ENCODE measurements around the gene CDH23. TPM values are rescaled to one million over a fixed set of nuclear protein-coding genes. Genes with fewer than 3 reads are reported as not detected.

CDH23 gene
- total and polyA plus RNA-seq, 9 of the 15 experiments (the other 6 are each of a cell fraction or from before 2014, with no cell fraction given), result 0.18 to 1.2 (median 0.47) TPM

- H3K4me2 ChIP-seq (ENCODE audit: insufficient read depth, low read length), result no peak overlapping the region
- intact Hi-C loops (cut with micrococcal nuclease), result no loop called here
- 32% methylated on average over 8 of the region's 8 CpGs for WGBS (ENCODE audit: insufficient coverage, low coverage, missing lambda C conversion rate)
These were observed 318.3 kb downstream of the CDH23 start for GRCh38 chr10:71715026-71715425.

GRCh38 chr10:71715860-71716259 is 319.1 kb downstream of the CDH23 start:
- ChIA-PET POLR2A (interaction anchor here (0.7 kb wide), 1 partner anchor 343 kb away, joined by 3 read pairs; no protein-coding TSS in a partner anchor), CTCF (ENCODE audit: low intra/inter-chr PET ratio) (no interaction called here)
- Histone ChIP-seq H4K20me1 (replicated peaks; ENCODE audit: control insufficient read depth, insufficient read depth, low read length) (no peaks in the 10 kb centered on the region), H3K9me1 (ENCODE audit: control insufficient read depth, insufficient read depth, low read length) (no peaks in the 10 kb centered on the region), H2AFZ (ENCODE audit: low read depth, low read length) (no peak overlapping the region), H3K79me2 (ENCODE audit: control insufficient read depth, insufficient read depth, low read length) (no peaks in the 10 kb centered on the region), H3K4me3 (no peak overlapping the region), H3K36me3 (ENCODE audit: control insufficient read depth, insufficient read depth, low read length) (no peaks in the 10 kb centered on the region), H3K27ac (ENCODE audit: extremely low read depth, low read depth, low read length) (no peak overlapping the region), H3K27me3 (ENCODE audit: control insufficient read depth in 2 of 2, insufficient read depth in 2 of 2, low read length in 2 of 2) (no peaks in the 10 kb centered on the region), H3K9ac (ENCODE audit: insufficient read depth in 1 of 2, low read depth in 2 of 2, low read length in 2 of 2) (0 out of 4 replicates have a peak overlapping the region, but pooled peaks of 1 of the 2 experiments have one; percentile 12), H3K9me3 (replicated peaks; ENCODE audit: control insufficient read depth, insufficient read depth, low read depth, low read length) (no peaks in the 10 kb centered on the region), H3K4me2 (ENCODE audit: insufficient read depth, low read length) (no peak overlapping the region), H3K4me1 (replicated peaks in 1 of 2; ENCODE audit: control insufficient read depth in 2 of 2, insufficient read depth in 2 of 2, low read length in 2 of 2) (peaks cover 24 to 45% of the 10 kb centered on the region in 2 experiments)
- no peak for DNase-seq (ENCODE audit: extremely low read depth in 1 of 4, low spot score in 3 of 4)
- in situ Hi-C loops (cut with MboI), result no loop called here
- intact Hi-C loops (cut with micrococcal nuclease), result no loop called here
- WGBS (ENCODE audit: insufficient coverage, low coverage, missing lambda C conversion rate), result 46% methylated on average over 15 of the region's 20 CpGs
- no peak for ATAC-seq
- no peak for FAIRE-seq
- no TSS peak for BruUV-seq (replicated peaks)
- TF ChIP-seq IFI16 (CRISPR knock-in tag; IDR thresholded peaks at IDR 0.05) (no peak), PCBP2 (IDR thresholded peaks at IDR 0.05; ENCODE audit: low read depth, low read length, poor library complexity, severe bottlenecking) (no peak)

More at GRCh38 chr10:71715026-71715425, 318.3 kb downstream of the CDH23 start:
- no peak for DNase-seq (ENCODE audit: extremely low read depth in 1 of 4, low spot score in 3 of 4)
- POLR2A ChIA-PET, result interaction anchor here (2.6 kb wide), 1 partner anchor 11 kb away, joined by 6 read pairs; no protein-coding TSS in a partner anchor
- no peaks in the 10 kb centered on the region for H3K9me3 ChIP-seq (replicated peaks; ENCODE audit: control insufficient read depth, insufficient read depth, low read depth, low read length)
- CTCF ChIA-PET (ENCODE audit: low intra/inter-chr PET ratio), result no interaction called here
- no TSS peak for BruUV-seq (replicated peaks)
- H3K4me3 ChIP-seq, result no peak overlapping the region
- H3K36me3 ChIP-seq (ENCODE audit: control insufficient read depth, insufficient read depth, low read length), result no peaks in the 10 kb centered on the region
- TF ChIP-seq ZNF785 (CRISPR knock-in tag; IDR thresholded peaks at IDR 0.05), result no peak
- H2AFZ ChIP-seq (ENCODE audit: low read depth, low read length), result no peak overlapping the region
- no peak for FAIRE-seq
- H3K27ac ChIP-seq (ENCODE audit: extremely low read depth, low read depth, low read length), result no peak overlapping the region
- in situ Hi-C loops (cut with MboI), result no loop called here
- no peaks in the 10 kb centered on the region for H3K9me1 ChIP-seq (ENCODE audit: control insufficient read depth, insufficient read depth, low read length)
- H3K27me3 ChIP-seq (ENCODE audit: control insufficient read depth in 2 of 2, insufficient read depth in 2 of 2, low read length in 2 of 2), result no peaks in the 10 kb centered on the region
- no peaks in the 10 kb centered on the region for H3K79me2 ChIP-seq (ENCODE audit: control insufficient read depth, insufficient read depth, low read length)
- no peaks in the 10 kb centered on the region for H4K20me1 ChIP-seq (replicated peaks; ENCODE audit: control insufficient read depth, insufficient read depth, low read length)
- ATAC-seq, result no peak
- no peak overlapping the region for H3K9ac ChIP-seq (ENCODE audit: insufficient read depth in 1 of 2, low read depth in 2 of 2, low read length in 2 of 2)
- peaks cover 24 to 51% of the 10 kb centered on the region in 2 experiments for H3K4me1 ChIP-seq (replicated peaks in 1 of 2; ENCODE audit: control insufficient read depth in 2 of 2, insufficient read depth in 2 of 2, low read length in 2 of 2)
